HL-60/S4 (cell line): ENCODE data around the gene ATAD3B.
"Not testable (repeated sequence)": the region's sequence is repeated elsewhere in the genome, so short reads cannot be mapped to it uniquely, and the experiment has no call there.

ENCODE experiments used
- in situ Hi-C: fragments of 300-500 bp; cut with MboI; formaldehyde crosslinking; loops from 2 replicates; pipeline ENCODE4 v1.14.3; 2022; ENCODE audit warnings: low sequenced_read_pairs

The ATAD3B gene

DNA sequence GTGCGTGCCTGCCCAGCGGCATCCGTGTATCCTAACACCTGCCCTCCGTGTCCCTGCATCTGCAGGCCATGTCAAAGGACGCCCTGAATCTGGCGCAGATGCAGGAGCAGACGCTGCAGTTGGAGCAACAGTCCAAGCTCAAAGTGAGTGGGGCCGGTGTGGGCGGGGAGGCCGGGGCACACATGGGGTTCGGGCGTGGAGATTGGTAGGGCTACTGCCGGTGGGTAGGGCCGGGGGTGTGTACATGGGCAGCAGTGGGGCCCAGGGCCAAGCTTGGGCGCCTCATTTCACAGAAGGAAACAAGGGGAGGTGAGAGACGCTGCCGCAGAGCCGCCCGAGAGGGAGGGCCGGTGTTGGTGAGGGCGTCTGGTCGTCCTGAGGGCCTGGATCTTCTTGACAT, 20.9 kb upstream of the ATAD3B start:
- in situ Hi-C loops: not testable (repeated sequence)

DNA sequence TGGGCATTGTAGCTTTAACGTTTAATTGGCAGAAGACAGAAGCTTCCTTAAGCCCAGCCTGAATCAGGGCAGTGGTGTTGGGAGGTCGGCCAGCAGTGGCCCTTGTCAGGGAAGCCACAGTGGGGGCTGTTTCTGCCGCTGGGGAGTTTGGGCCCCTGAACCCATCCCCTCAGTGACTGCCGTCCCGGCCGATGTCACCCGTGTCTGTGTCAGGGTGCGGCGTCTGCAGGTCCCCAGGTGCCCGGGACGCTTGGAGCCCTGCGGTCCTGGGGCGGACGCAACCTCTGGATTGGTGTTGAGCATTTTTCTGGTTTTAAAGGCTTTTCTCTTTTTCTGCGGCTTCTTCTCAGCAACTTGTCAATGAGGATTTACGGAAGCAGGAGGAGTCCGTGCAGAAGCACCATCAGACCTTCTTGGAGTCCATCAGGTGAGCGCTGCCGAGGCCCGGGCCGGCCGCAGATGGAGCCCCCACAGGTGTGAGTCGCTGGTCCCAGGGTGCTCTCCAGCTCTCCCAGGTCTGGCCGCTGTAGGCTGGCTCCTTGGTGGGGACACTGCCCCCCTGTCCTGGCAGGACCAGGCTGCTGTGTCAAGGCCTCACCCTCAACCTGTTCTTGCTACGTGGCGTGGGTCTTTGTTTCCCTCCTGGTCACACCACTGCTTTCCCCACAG, 19.7 kb upstream of the ATAD3B start:
- in situ Hi-C loops: no loop called here

DNA sequence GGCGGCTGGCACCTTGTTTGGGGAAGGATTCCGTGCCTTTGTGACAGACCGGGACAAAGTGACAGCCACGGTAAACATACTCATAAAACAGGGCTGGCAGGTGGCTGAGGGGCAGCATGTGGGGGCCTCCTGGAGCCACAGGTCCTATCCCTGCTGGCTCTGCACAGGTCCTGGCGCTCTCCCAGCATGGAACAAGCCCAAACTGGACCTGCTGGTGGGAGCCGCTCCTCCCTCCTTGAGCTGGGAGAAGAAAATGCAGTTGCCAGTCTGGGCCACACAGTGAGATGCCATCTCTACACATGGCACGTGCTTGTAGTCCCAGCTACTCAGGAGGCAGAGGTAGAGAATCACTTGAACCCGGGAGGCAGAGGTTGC, 19.2 kb upstream of the ATAD3B start:
- in situ Hi-C loops: not testable (repeated sequence)

DNA sequence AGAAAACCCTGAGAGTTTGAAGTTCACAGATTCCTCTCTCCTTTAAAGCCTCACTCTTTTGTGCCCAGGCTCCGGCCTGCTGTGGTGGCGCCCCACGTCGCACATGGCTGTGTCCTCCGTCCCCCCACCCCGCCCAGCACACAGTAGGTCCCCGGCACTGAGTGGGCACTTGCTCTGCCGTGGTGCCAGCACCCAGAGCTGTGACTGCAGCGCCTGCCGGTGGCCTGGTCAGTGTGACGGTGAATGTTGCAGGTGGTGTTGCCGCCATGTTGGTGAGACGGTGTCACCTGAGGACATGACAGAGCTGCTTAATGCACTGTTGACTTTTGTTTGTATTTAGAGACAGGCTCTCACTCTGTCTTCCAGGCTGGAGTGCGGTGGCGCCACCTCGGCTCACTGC, 18.7 kb upstream of the ATAD3B start:
- in situ Hi-C loops: no loop called here

DNA sequence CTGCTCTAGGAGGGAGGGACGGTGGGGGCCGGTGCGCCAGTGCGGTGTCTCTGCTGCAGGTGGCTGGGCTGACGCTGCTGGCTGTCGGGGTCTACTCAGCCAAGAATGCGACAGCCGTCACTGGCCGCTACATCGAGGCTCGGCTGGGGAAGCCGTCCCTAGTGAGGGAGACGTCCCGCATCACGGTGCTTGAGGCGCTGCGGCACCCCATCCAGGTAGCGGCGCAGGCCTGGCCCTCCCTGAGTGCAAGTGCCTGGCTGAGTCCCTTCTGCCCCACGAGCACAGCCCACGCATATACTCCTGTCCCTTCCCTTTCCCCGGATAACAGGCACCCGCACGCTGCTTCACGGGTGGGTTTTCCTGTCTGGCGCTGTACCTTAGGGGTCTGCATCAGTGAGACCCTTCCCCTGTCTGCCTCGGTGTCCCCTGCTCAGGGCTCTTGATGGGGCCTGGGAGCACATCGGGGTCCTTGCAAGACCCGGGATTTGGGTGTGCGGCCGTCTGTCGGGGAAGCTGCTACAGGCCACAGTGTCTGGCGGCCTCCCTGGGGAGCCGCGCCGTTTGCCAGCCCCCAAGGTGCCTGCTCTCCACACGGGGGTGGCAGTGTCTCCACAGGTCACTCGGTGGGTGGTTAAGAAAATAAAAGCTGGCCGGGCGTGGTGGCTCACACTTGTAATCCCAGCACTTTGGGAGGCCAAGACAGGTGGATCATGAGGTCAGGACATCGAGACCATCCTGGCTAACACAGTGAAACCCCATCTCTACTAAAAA, 17.1 kb upstream of the ATAD3B start:
- in situ Hi-C loops: not testable (repeated sequence)

DNA sequence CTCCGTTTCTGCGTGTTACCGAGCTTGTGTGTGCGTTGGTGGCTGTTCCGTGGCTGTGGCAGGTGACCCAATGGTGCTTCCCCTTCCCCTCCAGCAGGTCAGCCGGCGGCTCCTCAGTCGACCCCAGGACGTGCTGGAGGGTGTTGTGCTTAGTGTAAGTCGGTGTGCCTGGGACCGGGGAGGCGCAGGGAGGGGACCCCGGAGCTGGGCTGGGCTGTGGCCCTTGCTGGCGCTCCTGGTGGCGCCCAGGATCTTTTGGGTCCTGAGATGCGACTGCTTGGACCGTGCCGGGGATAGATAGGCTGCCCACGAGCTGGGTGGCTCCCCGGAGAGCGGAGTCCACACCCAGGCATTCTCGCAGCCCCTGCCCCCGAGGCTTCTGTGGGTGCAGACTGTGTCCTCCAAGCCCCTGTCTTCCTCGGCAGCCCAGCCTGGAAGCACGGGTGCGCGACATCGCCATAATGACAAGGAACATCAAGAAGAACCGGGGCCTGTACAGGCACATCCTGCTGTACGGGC, 16.1 kb upstream of the ATAD3B start:
- in situ Hi-C loops: no loop called here

DNA sequence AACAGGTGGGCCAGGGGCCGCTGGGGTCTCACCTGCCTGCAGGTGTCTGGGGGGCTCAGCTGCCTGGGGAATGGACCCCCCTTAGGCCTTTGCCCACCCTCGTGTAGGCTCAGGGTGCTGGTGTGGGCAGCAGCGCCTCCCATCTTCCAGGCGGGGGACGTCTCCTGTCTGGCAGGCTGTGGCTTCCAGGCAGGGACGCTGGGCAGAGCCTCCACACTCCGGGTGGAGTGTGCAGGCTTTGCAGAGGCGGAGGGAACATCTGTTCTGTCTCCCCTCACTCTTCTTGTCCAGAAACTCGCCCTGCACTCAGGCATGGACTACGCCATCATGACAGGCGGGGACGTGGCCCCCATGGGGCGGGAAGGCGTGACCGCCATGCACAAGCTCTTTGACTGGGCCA, 15.6 kb upstream of the ATAD3B start:
- in situ Hi-C loops: not testable (repeated sequence)

DNA sequence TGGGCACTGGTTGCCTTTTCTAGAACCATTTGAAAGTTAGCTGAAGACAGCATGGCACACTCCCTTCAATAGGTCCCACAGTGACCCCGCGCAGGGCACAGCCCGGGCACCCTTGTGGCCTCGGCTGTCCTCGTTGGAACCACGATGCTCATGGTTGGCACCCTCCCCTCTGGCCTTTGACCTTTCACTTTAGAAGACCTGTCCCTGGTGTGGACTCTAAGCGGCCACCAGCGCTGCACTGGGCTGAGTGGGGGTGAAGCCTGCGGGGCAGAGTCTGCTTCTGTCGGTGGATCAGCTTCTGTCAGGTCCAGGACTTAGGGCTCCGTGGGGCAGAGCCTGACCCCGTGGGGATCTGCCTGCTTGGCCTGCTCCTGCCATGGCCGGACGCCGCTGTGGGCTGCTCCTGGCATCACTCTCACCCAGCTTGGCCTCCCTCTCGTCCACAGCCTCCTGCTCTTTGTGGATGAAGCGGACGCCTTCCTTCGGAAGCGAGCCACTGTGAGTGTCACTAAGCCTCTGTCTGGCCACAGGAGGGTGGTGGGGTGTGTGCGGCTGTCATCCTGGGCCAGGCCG, 14.8 kb upstream of the ATAD3B start:
- in situ Hi-C loops: not testable (repeated sequence)

DNA sequence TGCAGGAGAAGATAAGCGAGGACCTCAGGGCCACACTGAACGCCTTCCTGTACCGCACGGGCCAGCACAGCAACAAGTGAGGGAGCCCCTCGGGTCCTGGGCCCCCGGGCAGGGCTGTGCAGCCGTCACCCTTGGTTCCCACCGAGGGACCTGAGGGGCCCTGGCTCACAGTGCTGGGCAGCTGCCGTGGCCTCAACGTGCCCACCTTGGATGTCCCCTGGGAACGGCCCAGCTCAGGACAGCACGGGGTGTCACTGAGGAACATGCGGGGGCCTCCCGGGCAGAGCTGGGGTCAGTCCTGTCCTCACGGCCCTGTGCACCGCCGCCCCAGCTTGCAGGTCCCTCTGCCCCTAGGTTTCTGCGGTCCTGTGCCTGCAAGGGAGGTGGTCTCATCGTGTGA, 12.4 kb upstream of the ATAD3B start:
- in situ Hi-C loops: not testable (repeated sequence)

DNA sequence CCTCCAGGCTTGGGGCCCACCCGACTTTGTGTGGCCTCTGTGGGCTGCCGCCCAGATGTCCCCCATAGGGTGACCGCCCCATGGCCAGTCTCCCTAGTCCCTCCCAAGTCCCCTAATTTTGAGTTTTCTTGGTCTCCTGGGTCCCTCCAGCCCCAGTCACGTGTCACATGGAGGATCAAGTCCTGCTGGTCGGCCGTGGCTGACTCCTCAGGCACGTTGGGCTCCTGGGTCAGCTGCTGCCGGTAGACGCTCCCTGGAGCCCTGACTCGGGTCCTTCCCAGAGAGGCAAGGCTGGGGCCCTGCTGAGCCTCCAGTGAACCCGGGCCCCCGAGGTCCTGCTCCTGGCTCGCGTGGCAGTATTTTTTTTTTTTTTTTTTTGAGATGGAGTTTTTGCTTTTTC, 11.9 kb upstream of the ATAD3B start:
- in situ Hi-C loops: not testable (repeated sequence)

DNA sequence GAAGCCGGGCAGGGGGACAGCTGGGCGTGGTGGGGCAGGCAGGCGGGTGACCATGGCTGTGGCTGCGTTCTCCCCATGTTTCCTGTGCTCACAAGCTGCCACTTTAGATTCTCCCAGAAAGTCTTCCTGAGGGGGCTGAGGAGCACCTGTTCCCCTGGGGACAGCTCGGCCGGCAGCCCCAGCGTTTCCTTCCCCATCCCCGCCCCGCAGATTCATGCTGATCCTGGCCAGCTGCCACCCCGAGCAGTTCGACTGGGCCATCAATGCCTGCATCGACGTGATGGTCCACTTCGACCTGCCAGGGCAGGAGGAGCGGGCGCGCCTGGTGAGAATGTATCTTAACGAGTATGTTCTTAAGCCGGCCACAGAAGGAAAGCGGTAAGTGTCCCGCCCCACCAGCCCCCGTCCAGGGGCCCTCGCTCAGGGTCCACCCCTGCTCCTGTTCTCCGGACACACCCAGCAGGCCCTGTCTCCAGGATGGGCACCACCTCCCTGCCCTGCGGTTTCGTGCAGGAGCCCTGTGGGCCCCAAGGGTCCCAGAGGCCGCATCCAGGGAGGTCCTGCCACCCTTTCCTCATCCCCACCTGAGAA, 10.9 kb upstream of the ATAD3B start:
- in situ Hi-C loops: no loop called here

DNA sequence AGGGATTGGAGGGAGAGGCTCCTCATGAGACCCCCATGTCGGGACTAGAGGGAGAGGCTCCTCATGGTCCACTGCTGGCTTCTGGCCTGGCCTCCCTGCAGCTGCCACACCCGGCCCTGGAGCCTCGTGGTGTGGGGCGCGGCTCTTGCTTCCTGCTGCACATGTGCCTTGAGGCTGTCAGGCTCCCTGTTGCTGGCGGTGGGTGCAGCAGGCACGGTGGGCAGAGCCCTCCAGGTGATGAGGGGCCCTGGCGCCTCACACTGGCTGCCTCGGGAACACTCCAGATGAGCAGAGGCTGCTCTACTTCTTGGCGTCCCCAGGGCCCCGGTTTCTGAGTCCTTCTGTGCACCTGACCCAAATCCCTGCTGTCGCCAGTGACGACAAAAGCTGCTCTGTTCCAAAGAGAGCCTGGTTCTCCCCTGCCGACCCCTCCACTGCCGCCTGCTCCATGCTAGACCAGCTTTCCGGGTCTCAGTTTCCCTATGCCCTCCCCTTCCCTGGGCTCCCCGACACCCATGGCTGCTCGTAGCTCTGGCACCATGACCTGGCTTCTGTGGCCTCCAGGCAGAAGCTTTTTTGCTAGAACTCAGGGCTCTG, 9.7 kb upstream of the ATAD3B start:
- in situ Hi-C loops: no loop called here

DNA sequence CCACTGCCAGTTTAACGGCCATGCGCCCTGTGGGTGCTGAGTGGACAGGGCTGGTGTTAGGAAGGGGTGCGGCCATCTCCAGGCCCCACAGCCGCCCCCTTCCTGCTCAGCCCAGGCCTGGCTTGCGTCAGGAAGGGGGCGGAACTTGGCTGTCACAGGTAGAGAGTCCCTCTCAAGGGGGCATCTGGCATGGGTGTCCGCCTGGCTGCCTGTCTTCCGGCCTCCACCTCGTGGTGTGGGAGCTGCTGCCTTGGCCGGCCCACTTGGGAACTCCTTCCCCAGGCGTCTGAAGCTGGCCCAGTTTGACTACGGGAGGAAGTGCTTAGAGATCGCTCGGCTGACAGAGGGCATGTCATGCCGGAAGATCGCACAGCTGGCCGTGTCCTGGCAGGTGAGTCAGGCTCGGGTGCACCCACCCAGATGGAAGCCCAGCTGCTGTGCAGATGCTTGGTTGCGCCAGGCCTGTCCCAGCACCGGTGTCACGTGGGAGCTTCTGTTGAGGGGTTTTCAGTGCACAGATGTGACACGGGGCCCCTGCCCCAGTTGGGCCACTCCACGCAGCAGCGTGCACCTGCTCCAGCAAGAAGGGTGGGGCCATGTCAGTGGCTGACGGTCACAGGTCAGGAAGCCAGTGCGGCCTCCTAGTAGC, 9.1 kb upstream of the ATAD3B start:
- in situ Hi-C loops: no loop called here

DNA sequence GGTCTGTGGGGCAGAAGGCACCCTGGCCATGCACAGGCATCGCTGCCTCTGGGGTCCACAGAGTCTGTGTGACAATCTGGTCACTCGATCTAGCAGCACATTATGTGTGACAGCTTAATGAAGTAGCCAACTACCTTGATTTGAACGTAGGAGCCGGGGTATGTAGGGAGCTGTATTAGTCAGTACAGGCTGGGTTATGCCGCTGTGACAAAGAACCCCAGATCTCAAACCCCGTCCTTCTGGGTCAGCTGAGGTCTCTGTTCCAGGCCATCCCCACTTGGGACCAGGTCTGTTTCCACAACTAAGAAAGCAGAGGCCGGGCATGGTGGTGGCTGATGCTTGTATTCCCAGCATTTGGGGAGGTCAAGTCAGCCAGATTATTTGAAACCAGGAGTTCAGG, 8.3 kb upstream of the ATAD3B start:
- in situ Hi-C loops: no loop called here

DNA sequence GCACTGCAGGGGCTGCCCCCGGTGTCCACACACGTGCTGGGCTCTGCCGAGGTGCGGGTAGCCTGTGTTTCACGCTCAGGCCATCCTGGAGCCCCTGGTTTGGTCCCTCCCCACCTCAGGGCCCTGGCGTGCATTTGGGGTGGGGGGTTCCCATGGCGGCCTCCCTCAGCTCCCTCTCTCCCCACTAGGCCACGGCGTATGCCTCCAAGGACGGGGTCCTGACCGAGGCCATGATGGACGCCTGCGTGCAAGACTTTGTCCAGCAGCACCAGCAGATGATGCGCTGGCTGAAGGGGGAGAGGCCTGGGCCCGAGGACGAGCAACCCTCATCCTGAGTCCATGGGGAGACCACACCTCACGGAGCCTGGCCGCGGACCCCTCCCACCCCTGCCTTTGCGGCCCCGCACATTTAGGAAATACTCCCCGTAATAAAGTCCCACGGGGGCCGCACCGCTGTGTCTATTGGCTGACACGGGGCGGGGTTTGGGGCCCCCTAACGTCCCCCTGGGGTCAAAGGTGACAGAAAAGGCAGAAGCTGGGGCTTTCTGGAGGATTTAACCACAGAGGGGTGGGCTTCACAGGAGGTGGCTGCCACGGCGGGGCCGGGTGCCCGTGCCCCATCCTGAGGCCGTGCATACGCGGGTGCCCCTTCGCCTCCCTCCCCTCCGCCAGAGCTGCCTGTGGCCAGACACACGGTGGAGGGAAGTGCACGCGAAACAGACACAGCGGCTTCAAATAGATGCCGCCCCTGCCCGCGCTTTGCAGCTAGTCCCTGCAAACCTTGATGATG, 3.2 kb upstream of the ATAD3B start:
- in situ Hi-C loops: not testable (repeated sequence)

DNA sequence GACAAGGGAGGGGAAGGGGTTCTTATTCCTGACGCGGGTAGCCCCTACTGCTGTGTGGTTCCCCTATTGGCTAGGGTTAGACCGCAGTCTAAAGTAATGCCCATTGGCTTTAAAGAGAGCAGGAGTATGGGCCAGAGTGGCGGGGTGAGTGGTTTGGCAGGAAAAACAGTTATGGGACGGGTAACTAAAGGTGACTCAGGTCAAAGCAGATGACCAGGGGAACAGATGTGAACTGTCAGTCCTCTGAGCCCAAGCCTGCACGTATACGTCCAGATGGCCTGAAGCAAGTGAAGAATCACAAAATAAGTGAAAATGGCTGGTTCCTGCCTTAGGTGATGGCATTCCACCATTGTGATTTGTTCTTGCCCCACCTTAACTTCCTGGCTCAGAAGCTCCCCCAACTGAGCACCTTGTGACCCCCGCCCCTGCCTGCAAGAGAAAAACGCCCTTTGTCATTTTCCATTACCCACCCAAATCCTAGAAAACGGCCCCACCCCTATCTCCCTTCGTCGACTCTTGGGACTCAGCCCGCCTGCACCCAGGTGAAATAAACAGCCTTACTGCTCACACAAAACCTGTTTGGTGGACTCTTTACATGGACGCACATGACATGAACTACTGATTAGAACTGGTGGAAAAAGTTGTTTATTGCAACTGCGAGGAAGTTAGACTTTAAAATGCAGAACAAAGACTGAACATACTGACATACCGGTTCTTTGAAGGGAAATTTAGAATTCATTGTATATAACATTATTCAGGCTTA, 758 bp upstream of the ATAD3B start:
- in situ Hi-C loops: no loop called here

DNA sequence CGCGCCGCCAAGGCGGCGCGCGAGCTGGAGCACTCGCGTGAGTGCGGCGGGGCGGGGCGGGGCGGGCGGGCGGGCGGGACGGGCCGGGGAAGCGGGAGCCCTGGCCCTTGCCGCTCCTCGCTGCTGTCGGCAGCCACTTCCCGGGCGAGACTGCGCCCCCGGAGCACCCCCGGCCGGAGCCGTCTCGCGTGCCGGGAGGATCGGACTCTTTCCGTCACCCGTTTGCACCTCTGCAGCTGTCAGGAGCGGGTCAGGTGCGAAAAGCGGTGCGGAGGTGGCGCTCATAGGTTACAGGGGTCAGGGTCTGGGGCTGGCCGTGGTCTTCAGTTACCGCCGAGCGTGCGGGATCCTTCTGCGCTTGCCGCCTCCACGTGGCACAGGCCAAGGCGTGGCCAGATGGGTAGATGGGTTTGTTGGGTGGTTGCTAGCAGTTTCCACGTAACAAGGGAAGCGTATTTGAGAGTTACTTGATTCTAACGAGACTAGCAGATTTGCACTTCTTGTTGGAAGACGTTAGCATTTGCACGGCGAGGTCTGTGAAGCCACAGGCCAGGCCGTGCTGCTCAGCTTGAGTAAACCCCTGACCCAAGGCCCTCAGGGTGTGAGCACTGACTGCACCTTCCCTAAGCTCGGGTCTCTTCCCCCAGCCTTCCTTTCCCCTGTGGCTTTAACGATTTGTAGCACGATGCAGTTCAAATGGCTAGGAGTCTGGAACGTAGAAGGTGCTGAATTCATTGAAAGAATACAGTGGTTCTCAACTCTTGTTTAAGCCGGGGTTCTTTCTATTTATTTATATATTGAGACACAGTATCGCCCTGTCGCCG, 700 bp downstream of the ATAD3B start:
- in situ Hi-C loops: not testable (repeated sequence)

DNA sequence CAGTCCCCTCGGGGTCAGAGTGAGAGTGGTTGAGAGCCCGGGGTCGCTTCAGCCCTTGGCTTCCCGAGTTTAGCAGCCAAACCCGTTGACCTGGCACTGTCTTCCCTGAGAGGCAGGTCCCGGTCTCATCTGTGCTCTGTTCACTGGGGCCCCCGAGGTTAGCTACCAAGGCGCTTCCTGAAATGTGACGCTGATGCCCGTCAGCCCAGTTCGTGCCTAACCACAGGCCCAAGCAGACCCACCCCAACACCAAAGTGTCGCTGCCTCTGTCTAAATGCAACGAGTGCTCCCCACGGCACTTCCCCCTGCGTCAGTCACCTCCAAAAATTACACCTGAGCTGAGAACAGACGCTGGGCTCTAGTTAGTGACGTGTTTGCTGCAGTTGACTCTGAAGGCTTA, 4.4 kb downstream of the ATAD3B start:
- in situ Hi-C loops: not testable (repeated sequence)
